ENCODE measurements around the gene PRKN.

- TF ChIP-seq ESRRG (CRISPR knock-in tag; IDR thresholded peaks at IDR 0.05) = no peak
- no peak for TF ChIP-seq TCF4 (CRISPR knock-in tag; IDR thresholded peaks at IDR 0.05; ENCODE audit: borderline replicate concordance)
- no peak for TF ChIP-seq PATZ1 (CRISPR knock-in tag; IDR thresholded peaks at IDR 0.05; ENCODE audit: borderline replicate concordance)
Observed at GRCh38 chr6:162385980-162386379, 341.6 kb downstream of the PRKN start.

Data from SK-N-SH treated with all-trans-retinoic acid at 6 μM for 48 hours (cell line).